ENCODE data around the gene AGBL3.
"Not testable (repeated sequence)": the region's sequence is repeated elsewhere in the genome, so short reads cannot be mapped to it uniquely, and the experiment has no call there.

Gene AGBL3

GRCh38 chr7:135167365-135167917 lies 181.1 kb downstream of the AGBL3 start:
- no peak for DNase-seq (ENCODE audit: low read depth in 3 of 3)

- DNase-seq (ENCODE audit: low read depth in 3 of 3): no peak
Observed at GRCh38 chr7:135168001-135168400, 181.7 kb downstream of the AGBL3 start.

- no peak for DNase-seq (ENCODE audit: low read depth in 3 of 3)
Observed at GRCh38 chr7:135168489-135169140, 182.3 kb downstream of the AGBL3 start.

- peak; percentile 28 to 33 (median 31) for DNase-seq (ENCODE audit: low read depth in 3 of 3)
Observed at GRCh38 chr7:135169141-135169963, 183.0 kb downstream of the AGBL3 start.

GRCh38 chr7:135169964-135170273 lies 183.6 kb downstream of the AGBL3 start:
- no peak for DNase-seq (ENCODE audit: low read depth in 3 of 3)

- DNase-seq (ENCODE audit: low read depth in 3 of 3): peak; percentile 79 to 84 (median 79)
Observed at GRCh38 chr7:135170274-135170997, 184.1 kb downstream of the AGBL3 start, which contains the start of gene CYREN. Gene CYREN (minus strand): TSS chr7:135170707. CDS start chr7:135168922, 1,785 bp downstream.

- not testable (repeated sequence) for DNase-seq (ENCODE audit: low read depth in 3 of 3)
Observed at GRCh38 chr7:135170998-135171481, 184.7 kb downstream of the AGBL3 start.

GRCh38 chr7:135171581-135172291 lies 185.4 kb downstream of the AGBL3 start:
- not testable (repeated sequence) for DNase-seq (ENCODE audit: low read depth in 3 of 3)

- DNase-seq (ENCODE audit: low read depth in 3 of 3): not testable (repeated sequence)
Observed at GRCh38 chr7:135173916-135174315, 187.6 kb downstream of the AGBL3 start.

- DNase-seq (ENCODE audit: low read depth in 3 of 3): no peak
Observed at GRCh38 chr7:135174941-135175340, 188.6 kb downstream of the AGBL3 start.

GRCh38 chr7:135175931-135176330 lies 189.6 kb downstream of the AGBL3 start:
- no peak for DNase-seq (ENCODE audit: low read depth in 3 of 3)

GRCh38 chr7:135177028-135177696 lies 190.9 kb downstream of the AGBL3 start:
- no peak for DNase-seq (ENCODE audit: low read depth in 3 of 3)

- DNase-seq (ENCODE audit: low read depth in 3 of 3): no peak
Observed at GRCh38 chr7:135178364-135178763, 192.1 kb downstream of the AGBL3 start.

GRCh38 chr7:135179321-135179925 lies 193.1 kb downstream of the AGBL3 start:
- no peak for DNase-seq (ENCODE audit: low read depth in 3 of 3)

- DNase-seq (ENCODE audit: low read depth in 3 of 3): no peak
Observed at GRCh38 chr7:135180122-135180521, 193.8 kb downstream of the AGBL3 start.

GRCh38 chr7:135181261-135181928 lies 195.1 kb downstream of the AGBL3 start:
- DNase-seq (ENCODE audit: low read depth in 3 of 3): no peak

GRCh38 chr7:135181929-135182678 lies 195.8 kb downstream of the AGBL3 start:
- no peak for DNase-seq (ENCODE audit: low read depth in 3 of 3)

GRCh38 chr7:135183478-135183877 lies 197.2 kb downstream of the AGBL3 start:
- DNase-seq (ENCODE audit: low read depth in 3 of 3): no peak

GRCh38 chr7:135184254-135184841 lies 198.0 kb downstream of the AGBL3 start:
- no peak for DNase-seq (ENCODE audit: low read depth in 3 of 3)

Data from stimulated activated CD4-positive, alpha-beta T cell treated with anti-CD3 and anti-CD28 coated beads, TNF-alpha, amount 100 ng/mL, for 4 hours (primary cell).